Esophagus squamous epithelium (tissue), 4 donors: ENCODE data around the gene DLG5.

Experiments used
- POLR2A ChIP-seq, 4 donors: fragments of 450-650 bp; IDR thresholded peaks; one replicate each; pipeline ENCODE4 v1.6.1; 2017; ENCODE audit warnings: antibody characterized with exemption in 4 of 4, mild to moderate bottlenecking in 4 of 4, moderate library complexity in 3 of 4
- TF ChIP-seq, protein P1 (sequence below), 6 experiments: fragments of 450-650 bp in 4 of 6; fragments of 200-600 bp in 2 of 6; sonication (generic) in 2 of 6; IDR thresholded peaks; one replicate each; pipeline ENCODE4 v1.5.1; 2016 to 2019; ENCODE audit warnings: antibody characterized with exemption in 6 of 6, mild to moderate bottlenecking in 4 of 6, moderate library complexity in 4 of 6

DNA sequence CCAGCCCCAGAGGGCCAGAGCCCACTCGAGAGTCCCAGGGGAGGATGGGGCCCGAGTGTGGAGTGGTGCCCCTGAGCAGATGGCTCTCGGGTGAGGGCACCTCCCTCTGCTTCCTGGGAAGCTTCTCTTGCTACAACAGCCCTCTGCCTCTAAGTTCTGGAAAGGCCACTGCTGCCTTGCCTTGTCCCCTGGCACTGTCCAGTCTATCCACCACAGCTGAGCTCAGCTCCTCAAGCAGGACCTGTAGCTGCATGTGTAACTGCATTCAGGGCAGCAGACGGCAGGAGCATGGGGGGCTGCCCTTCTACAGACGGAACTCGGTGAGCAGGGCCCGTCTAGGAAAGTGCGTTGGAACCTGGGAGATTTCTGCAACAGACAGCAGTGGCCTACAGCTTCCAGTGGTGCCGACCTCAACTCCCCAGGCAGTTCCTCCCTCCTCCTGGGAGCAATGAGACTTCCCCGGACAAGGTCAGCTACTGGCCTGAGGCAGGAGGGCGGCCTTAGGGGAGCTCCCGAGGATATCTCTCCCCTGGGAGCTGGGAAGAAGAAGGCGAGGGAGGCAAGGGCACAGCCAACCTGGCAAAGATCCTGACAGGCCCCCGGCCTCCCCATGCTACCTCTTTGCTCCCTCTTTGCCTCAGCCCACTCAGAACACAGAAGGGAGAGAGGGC is 88.5 kb downstream of the DLG5 start:
- TF ChIP-seq, protein P1, sequence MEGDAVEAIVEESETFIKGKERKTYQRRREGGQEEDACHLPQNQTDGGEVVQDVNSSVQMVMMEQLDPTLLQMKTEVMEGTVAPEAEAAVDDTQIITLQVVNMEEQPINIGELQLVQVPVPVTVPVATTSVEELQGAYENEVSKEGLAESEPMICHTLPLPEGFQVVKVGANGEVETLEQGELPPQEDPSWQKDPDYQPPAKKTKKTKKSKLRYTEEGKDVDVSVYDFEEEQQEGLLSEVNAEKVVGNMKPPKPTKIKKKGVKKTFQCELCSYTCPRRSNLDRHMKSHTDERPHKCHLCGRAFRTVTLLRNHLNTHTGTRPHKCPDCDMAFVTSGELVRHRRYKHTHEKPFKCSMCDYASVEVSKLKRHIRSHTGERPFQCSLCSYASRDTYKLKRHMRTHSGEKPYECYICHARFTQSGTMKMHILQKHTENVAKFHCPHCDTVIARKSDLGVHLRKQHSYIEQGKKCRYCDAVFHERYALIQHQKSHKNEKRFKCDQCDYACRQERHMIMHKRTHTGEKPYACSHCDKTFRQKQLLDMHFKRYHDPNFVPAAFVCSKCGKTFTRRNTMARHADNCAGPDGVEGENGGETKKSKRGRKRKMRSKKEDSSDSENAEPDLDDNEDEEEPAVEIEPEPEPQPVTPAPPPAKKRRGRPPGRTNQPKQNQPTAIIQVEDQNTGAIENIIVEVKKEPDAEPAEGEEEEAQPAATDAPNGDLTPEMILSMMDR (IDR thresholded peaks at IDR 0.05), result no peak
- TF ChIP-seq POLR2A (IDR thresholded peaks at IDR 0.05), result no peak
